ENCODE results near the gene PODXL2. TPM values are rescaled to one million over a fixed set of nuclear protein-coding genes. Genes with fewer than 3 reads are reported as not detected.

Gene PODXL2
- total RNA-seq, 1 experiment from 2014 or later, result 26.6 TPM

- intact Hi-C loops (cut with micrococcal nuclease; ENCODE audit: unreplicated experiment), result no loop called here
- POLR2A ChIA-PET (ENCODE audit: low non-redundant PET), result no interaction called here
- Histone ChIP-seq H3K9me3 (ENCODE audit: low read depth, low read length, poor library complexity, severe bottlenecking) (no peaks in the 10 kb centered on the region), H3K36me3 (ENCODE audit: insufficient read depth, low read length, poor library complexity, severe bottlenecking) (no peaks in the 10 kb centered on the region), H3K27ac (ENCODE audit: low read depth, low read length, poor library complexity, severe bottlenecking) (peak overlapping the region; percentile 87), H3K27me3 (replicated peaks; ENCODE audit: insufficient read depth, low read depth, low read length, poor library complexity) (no peaks in the 10 kb centered on the region), H3K4me1 (ENCODE audit: insufficient read depth, low read length, poor library complexity, severe bottlenecking) (peaks cover 13% of the 10 kb centered on the region), H3K4me3 (ENCODE audit: low read depth, low read length, poor library complexity, severe bottlenecking) (peak overlapping the region; percentile 93)
- BruUV-seq (replicated peaks), result no TSS peak
- TF ChIP-seq EZH2 (IDR thresholded peaks at IDR 0.05; ENCODE audit: borderline replicate concordance, low read depth, low read length, poor library complexity, severe bottlenecking) (no peak), CTCF (conservative IDR thresholded peaks at IDR 0.05; ENCODE audit: low read depth, low read length) (no peak)
- CTCF ChIA-PET, result interaction anchor here (1.3 kb wide), 1 partner anchor 14 kb away, joined by 7 read pairs; no protein-coding TSS in a partner anchor
- no peak for DNase-seq (ENCODE audit: low spot score)
Measured at GRCh38 chr3:127588806-127589577, 40.0 kb upstream of the PODXL2 start.

- Histone ChIP-seq H3K27ac (ENCODE audit: low read depth, low read length, poor library complexity, severe bottlenecking) (peak overlapping the region; percentile 87), H3K4me1 (ENCODE audit: insufficient read depth, low read length, poor library complexity, severe bottlenecking) (peaks cover 13% of the 10 kb centered on the region), H3K9me3 (ENCODE audit: low read depth, low read length, poor library complexity, severe bottlenecking) (no peaks in the 10 kb centered on the region), H3K36me3 (ENCODE audit: insufficient read depth, low read length, poor library complexity, severe bottlenecking) (no peaks in the 10 kb centered on the region), H3K27me3 (replicated peaks; ENCODE audit: insufficient read depth, low read depth, low read length, poor library complexity) (no peaks in the 10 kb centered on the region), H3K4me3 (ENCODE audit: low read depth, low read length, poor library complexity, severe bottlenecking) (peak overlapping the region; percentile 93)
- ChIA-PET POLR2A (ENCODE audit: low non-redundant PET) (no interaction called here), CTCF (interaction anchor here (1.3 kb wide), 1 partner anchor 15 kb away, joined by 7 read pairs; no protein-coding TSS in a partner anchor)
- TF ChIP-seq CTCF (conservative IDR thresholded peaks at IDR 0.05; ENCODE audit: low read depth, low read length), result no peak
- TF ChIP-seq EZH2 (IDR thresholded peaks at IDR 0.05; ENCODE audit: borderline replicate concordance, low read depth, low read length, poor library complexity, severe bottlenecking), result no peak
- intact Hi-C loops (cut with micrococcal nuclease; ENCODE audit: unreplicated experiment), result no loop called here
- no peak for DNase-seq (ENCODE audit: low spot score)
- no TSS peak for BruUV-seq (replicated peaks)
Measured at GRCh38 chr3:127589600-127590281, 39.2 kb upstream of the PODXL2 start.

- Histone ChIP-seq H3K9me3 (ENCODE audit: low read depth, low read length, poor library complexity, severe bottlenecking) (no peaks in the 10 kb centered on the region), H3K36me3 (ENCODE audit: insufficient read depth, low read length, poor library complexity, severe bottlenecking) (no peaks in the 10 kb centered on the region), H3K27ac (ENCODE audit: low read depth, low read length, poor library complexity, severe bottlenecking) (peak overlapping the region; percentile 87), H3K4me3 (ENCODE audit: low read depth, low read length, poor library complexity, severe bottlenecking) (peak overlapping the region; percentile 93), H3K27me3 (replicated peaks; ENCODE audit: insufficient read depth, low read depth, low read length, poor library complexity) (no peaks in the 10 kb centered on the region), H3K4me1 (ENCODE audit: insufficient read depth, low read length, poor library complexity, severe bottlenecking) (peaks cover 13% of the 10 kb centered on the region)
- ChIA-PET POLR2A (ENCODE audit: low non-redundant PET) (no interaction called here), CTCF (no interaction called here)
- intact Hi-C loops (cut with micrococcal nuclease; ENCODE audit: unreplicated experiment), result no loop called here
- TF ChIP-seq EZH2 (IDR thresholded peaks at IDR 0.05; ENCODE audit: borderline replicate concordance, low read depth, low read length, poor library complexity, severe bottlenecking), result no peak
- TF ChIP-seq CTCF (conservative IDR thresholded peaks at IDR 0.05; ENCODE audit: low read depth, low read length), result no peak
- no TSS peak for BruUV-seq (replicated peaks)
- DNase-seq (ENCODE audit: low spot score), result no peak
Measured at GRCh38 chr3:127590282-127590592, 38.7 kb upstream of the PODXL2 start.

Measured in A673 (cell line).